ENCODE measurements around the gene HLA-A. TPM values are rescaled to one million over a fixed set of nuclear protein-coding genes. Genes with fewer than 3 reads are reported as not detected.

HLA-A gene
- total and polyA plus RNA-seq, 2 of the 13 experiments (the other 11 are each of a cell fraction or from before 2014, with no cell fraction given) = 345 to 527 TPM

DNA sequence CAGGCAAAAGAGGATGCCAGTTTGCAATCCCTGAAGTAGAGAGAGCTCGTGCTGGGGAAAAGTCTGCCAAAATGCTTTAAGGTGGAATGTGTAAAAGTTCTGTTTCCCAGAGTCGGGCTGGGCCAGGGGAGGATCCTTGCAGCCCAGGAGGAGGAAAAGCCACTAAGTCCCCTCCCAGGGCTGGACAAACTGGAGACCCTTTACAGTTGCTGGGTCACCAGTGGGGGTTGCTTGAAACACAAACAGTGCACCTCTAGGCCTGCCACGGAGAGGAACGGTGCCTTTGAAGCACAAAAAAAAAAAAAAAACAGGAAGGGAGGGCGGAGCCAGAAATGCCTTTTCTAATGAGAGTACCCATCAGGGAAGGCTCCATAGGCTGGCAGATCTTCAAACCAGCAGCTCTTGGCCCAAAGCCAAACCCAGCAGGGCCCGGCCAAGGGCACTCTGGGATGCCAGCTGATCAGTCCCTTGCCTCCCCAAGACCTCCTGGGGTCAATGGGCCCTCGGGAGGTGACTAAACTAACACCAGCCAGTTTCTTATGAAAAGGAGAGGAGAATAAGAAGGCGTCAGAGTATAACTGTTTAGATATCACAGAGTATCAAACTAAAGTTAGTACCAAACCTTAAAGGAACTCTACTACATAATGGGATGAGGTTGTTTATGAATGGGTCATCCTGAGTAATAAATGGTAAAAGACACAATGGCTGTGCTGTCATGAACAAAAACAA lies 23.7 kb downstream of the HLA-A start (continued):
- TF ChIP-seq, protein P1, sequence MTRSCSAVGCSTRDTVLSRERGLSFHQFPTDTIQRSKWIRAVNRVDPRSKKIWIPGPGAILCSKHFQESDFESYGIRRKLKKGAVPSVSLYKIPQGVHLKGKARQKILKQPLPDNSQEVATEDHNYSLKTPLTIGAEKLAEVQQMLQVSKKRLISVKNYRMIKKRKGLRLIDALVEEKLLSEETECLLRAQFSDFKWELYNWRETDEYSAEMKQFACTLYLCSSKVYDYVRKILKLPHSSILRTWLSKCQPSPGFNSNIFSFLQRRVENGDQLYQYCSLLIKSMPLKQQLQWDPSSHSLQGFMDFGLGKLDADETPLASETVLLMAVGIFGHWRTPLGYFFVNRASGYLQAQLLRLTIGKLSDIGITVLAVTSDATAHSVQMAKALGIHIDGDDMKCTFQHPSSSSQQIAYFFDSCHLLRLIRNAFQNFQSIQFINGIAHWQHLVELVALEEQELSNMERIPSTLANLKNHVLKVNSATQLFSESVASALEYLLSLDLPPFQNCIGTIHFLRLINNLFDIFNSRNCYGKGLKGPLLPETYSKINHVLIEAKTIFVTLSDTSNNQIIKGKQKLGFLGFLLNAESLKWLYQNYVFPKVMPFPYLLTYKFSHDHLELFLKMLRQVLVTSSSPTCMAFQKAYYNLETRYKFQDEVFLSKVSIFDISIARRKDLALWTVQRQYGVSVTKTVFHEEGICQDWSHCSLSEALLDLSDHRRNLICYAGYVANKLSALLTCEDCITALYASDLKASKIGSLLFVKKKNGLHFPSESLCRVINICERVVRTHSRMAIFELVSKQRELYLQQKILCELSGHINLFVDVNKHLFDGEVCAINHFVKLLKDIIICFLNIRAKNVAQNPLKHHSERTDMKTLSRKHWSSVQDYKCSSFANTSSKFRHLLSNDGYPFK (CRISPR knock-in tag; IDR thresholded peaks at IDR 0.05; ENCODE audit: borderline replicate concordance) = 0 out of 2 replicates have a peak, but pooled peaks have one; percentile 30
- TF ChIP-seq ISX (CRISPR knock-in tag; conservative IDR thresholded peaks at IDR 0.05) (no peak), ARHGAP35 (CRISPR knock-in tag; IDR thresholded peaks at IDR 0.05; ENCODE audit: borderline replicate concordance) (no peak), HNF4A (CRISPR knock-in tag; IDR thresholded peaks at IDR 0.05) (peak; percentile 26; the same call in 1 of the 2 replicates), ZNF749 (CRISPR knock-in tag; IDR thresholded peaks at IDR 0.05; ENCODE audit: borderline replicate concordance) (no peak), ZNF234 (CRISPR knock-in tag; conservative IDR thresholded peaks at IDR 0.05) (no peak), ZNF382 (CRISPR knock-in tag; IDR thresholded peaks at IDR 0.05; ENCODE audit: borderline replicate concordance) (no peak), PCBP2 (optimal IDR thresholded peaks at IDR 0.05; ENCODE audit: low read depth, low read length, poor library complexity, severe bottlenecking) (no peak), ZNF251 (CRISPR knock-in tag; IDR thresholded peaks at IDR 0.05) (no peak), ZC3H4 (CRISPR knock-in tag; IDR thresholded peaks at IDR 0.05; ENCODE audit: borderline replicate concordance) (no peak), U2AF1 (optimal IDR thresholded peaks at IDR 0.05; ENCODE audit: low read depth, low read length) (peak; percentile 40), CCAR2 (optimal IDR thresholded peaks at IDR 0.05; ENCODE audit: low read depth, low read length) (peak; percentile 64), ZNF496 (CRISPR knock-in tag; IDR thresholded peaks at IDR 0.05; ENCODE audit: insufficient replicate concordance) (no peak), ZNF350 (CRISPR knock-in tag; IDR thresholded peaks at IDR 0.05; ENCODE audit: borderline replicate concordance, low read depth) (0 out of 2 replicates have a peak, but pooled peaks have one; percentile 49), FOXC1 (CRISPR knock-in tag; IDR thresholded peaks at IDR 0.05; ENCODE audit: borderline replicate concordance) (no peak), RFX3 (CRISPR knock-in tag; IDR thresholded peaks at IDR 0.05) (no peak), SMC3 (IDR thresholded peaks at IDR 0.05; ENCODE audit: low read length) (no peak), ZNF747 (CRISPR knock-in tag; IDR thresholded peaks at IDR 0.05; ENCODE audit: borderline replicate concordance) (no peak), TBX2 (CRISPR knock-in tag; IDR thresholded peaks at IDR 0.05; ENCODE audit: borderline replicate concordance) (peak; percentile 74)
- TF ChIP-seq, protein P2, sequence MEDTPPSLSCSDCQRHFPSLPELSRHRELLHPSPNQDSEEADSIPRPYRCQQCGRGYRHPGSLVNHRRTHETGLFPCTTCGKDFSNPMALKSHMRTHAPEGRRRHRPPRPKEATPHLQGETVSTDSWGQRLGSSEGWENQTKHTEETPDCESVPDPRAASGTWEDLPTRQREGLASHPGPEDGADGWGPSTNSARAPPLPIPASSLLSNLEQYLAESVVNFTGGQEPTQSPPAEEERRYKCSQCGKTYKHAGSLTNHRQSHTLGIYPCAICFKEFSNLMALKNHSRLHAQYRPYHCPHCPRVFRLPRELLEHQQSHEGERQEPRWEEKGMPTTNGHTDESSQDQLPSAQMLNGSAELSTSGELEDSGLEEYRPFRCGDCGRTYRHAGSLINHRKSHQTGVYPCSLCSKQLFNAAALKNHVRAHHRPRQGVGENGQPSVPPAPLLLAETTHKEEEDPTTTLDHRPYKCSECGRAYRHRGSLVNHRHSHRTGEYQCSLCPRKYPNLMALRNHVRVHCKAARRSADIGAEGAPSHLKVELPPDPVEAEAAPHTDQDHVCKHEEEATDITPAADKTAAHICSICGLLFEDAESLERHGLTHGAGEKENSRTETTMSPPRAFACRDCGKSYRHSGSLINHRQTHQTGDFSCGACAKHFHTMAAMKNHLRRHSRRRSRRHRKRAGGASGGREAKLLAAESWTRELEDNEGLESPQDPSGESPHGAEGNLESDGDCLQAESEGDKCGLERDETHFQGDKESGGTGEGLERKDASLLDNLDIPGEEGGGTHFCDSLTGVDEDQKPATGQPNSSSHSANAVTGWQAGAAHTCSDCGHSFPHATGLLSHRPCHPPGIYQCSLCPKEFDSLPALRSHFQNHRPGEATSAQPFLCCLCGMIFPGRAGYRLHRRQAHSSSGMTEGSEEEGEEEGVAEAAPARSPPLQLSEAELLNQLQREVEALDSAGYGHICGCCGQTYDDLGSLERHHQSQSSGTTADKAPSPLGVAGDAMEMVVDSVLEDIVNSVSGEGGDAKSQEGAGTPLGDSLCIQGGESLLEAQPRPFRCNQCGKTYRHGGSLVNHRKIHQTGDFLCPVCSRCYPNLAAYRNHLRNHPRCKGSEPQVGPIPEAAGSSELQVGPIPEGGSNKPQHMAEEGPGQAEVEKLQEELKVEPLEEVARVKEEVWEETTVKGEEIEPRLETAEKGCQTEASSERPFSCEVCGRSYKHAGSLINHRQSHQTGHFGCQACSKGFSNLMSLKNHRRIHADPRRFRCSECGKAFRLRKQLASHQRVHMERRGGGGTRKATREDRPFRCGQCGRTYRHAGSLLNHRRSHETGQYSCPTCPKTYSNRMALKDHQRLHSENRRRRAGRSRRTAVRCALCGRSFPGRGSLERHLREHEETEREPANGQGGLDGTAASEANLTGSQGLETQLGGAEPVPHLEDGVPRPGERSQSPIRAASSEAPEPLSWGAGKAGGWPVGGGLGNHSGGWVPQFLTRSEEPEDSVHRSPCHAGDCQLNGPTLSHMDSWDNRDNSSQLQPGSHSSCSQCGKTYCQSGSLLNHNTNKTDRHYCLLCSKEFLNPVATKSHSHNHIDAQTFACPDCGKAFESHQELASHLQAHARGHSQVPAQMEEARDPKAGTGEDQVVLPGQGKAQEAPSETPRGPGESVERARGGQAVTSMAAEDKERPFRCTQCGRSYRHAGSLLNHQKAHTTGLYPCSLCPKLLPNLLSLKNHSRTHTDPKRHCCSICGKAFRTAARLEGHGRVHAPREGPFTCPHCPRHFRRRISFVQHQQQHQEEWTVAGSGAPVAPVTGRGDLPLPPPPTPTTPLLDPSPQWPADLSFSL (CRISPR knock-in tag; IDR thresholded peaks at IDR 0.05) = peak; percentile 84

All from HepG2 (cell line).